Inflammatory macrophage treated with lipopolysaccharide for 4 hours (primary cell): Measurements from ENCODE around the gene SNAPIN.
"Not testable (repeated sequence)": the region's sequence is repeated elsewhere in the genome, so short reads cannot be mapped to it uniquely, and the experiment has no call there.

Experiments used
- DNase-seq: peaks from one replicate; pipeline ENCODE4 v3.0.0-alpha.2; 2020

Gene SNAPIN

GRCh38 chr1:153649137-153649862 is 9.2 kb upstream of the SNAPIN start:
- no peak for DNase-seq

GRCh38 chr1:153649863-153650235 is 8.7 kb upstream of the SNAPIN start:
- DNase-seq = no peak

DNA sequence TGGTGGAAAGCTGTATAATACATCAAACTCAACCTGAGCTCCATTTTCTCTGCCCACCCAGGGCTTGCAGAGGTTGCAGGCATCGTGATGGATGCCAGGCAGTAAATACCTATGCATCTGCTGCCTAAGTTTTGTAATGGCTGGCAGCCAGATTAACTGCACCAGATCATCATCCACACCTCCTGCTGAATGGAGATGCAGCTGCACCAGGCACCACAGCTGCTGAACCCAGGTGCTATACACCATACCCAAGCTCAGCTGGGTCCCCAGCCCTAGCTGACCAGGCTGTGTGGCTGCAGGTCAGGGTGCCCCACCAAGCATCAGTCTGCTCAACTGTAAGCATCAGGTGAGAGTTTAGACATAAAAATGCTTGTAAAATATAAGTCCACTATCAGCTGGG is 6.7 kb upstream of the SNAPIN start:
- DNase-seq = no peak

- peak; percentile 67 for DNase-seq
Observed at GRCh38 chr1:153652805-153653500, 5.5 kb upstream of the SNAPIN start.

DNA sequence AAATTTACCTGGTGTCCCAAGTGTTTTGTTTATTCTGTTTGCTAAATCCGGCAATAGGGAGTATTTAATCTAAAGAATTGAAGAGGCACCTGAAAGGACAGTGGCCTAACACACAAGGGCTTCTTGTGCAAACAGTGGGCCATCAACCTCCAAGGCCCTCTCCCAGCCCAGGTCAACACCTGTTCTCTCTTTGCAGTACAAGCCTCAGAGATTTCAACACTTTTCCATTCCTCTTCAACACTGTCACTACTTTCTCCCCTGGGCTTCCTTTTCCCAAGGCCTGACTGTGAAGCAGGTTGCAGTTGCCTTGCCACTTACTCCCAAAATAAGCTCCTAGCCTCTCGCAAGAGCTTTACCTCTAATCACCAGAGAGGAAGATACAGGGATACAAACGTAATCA is 3.2 kb upstream of the SNAPIN start:
- DNase-seq = no peak

- no peak for DNase-seq
Observed at GRCh38 chr1:153659175-153659534, 652 bp downstream of the SNAPIN start.

- no peak for DNase-seq
Observed at GRCh38 chr1:153659656-153660055, 1.2 kb downstream of the SNAPIN start.

DNA sequence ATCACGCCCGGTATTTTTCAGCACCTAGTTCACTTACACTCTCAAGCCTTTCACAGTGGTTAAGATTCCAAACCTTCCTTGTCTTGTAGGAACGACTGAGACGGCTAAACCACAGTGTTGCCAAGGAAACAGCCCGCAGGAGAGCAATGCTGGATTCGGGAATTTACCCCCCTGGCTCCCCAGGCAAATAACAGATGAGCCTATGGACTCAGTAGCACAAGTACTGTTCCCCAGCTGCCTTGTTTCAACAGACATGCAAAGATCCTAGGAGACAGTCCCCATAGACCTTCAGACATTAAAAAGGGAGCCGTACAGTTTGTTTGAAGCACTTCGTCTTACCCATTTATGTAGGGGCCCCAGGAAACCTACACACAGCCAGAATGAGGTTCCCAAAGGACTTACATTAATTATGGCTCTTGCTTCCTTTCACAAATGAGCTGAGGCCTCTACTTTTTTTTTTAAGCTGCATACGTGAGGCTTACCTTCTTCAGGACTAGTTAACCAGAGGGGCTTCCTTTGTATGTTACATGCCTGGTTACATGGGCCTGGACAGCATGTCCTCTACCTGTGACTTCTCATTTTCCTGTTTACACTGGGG is 2.7 kb downstream of the SNAPIN start:
- DNase-seq = no peak

DNA sequence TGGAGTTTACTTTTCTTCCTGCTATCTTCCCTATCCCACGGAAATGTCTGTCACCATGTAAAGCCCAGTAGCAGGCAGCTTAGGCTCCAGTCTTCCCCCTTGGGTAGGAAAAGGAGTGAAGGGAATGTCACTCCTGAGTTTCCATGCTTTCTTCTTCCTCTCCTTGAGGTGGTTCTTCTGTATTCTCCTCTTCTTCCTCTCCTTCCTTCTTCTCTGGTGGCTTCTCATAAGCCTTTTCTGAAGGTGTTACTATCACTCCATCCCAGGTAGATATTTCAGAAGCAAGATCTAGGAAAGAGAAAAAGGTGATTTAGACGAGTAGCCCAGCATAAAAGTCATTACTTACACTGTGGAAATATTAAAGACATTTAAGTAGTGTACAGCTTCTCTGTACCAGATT is 3.8 kb downstream of the SNAPIN start:
- no peak for DNase-seq

DNA sequence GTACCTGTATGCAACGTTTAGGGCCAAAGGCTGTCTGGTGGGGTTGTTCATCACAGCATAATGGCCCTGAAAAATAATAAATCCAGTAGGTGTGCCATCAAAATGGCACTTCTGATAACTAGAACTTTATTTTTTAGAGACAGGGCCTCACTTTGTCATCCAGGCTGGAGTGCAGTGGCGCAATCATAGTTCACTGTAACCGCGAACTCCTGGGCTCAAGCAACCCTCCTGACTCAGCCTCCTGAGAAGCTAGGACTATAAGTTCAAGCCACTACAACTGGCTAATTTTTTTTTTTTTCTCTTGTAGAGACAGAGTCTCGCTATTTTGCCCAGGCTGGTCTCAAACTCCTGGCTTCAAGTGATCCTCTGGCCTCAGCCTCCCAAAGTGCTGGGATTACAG is 4.7 kb downstream of the SNAPIN start:
- no peak for DNase-seq

GRCh38 chr1:153667439-153667838 is 8.9 kb downstream of the SNAPIN start:
- DNase-seq = no peak

DNA sequence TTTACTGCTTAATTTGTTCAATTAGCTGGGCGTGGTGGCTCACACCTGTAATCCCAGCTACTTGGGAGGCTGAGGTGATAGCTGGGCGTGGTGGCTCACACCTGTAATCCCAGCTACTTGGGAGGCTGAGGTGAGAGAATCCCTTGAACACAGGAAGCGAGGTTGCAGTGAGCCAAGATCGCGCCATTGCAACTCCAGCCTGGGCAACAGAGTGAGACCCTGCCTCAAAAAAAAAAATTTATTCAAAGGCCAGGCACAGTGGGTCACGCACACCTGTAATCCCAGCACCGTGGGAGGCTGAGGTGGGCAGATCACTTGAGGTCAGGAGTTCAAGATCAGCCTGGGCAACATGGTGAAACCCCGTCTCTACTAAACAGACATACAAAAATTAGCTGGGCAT is 10.2 kb downstream of the SNAPIN start:
- not testable (repeated sequence) for DNase-seq

DNA sequence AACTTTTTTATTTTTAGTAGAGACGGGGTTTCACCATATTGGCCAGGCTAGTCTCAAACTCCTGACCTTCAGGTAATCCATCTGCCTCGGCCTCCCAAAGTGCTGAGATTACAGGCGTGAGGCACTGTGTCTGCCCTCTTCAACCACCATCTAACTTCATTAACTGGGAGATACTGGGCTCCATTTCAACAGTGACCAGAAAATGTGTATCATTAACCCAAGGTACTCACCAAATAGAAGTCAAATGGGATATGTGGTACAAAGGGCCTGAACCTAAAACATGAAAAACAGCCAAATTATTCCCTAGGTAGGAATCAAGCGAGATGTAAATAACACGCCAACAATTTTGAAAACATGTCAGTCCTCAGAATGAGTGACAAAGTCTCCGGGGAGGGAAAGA is 11.1 kb downstream of the SNAPIN start:
- DNase-seq = no peak

DNA sequence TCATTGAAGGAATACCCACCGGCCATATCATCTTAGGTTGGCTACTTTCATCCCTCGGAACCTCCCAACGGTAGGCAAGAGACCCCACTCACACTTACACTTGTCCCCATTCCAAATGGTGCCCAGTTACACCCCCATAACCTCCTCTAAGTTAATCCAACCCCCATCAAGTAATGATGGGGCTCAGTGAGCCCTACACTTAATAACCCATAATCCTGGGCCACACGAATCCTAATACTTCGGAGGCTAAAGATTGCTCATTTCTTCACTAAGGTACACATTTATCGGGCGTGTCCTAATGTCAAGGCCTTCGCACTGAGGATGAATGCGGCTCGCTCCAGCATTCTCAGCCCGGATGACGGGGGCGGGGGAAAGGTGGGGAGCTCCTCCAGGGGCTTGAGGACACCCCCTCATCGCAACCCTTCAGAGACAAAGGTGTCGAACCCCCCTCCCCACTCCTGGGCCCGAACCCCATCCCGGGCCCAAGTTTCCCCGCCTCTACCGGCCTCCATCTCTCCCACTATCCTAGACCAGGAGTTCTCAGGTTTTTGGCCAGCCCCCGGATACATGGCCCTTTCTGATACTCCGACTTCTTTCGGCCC is 11.9 kb downstream of the SNAPIN start:
- DNase-seq = no peak

DNA sequence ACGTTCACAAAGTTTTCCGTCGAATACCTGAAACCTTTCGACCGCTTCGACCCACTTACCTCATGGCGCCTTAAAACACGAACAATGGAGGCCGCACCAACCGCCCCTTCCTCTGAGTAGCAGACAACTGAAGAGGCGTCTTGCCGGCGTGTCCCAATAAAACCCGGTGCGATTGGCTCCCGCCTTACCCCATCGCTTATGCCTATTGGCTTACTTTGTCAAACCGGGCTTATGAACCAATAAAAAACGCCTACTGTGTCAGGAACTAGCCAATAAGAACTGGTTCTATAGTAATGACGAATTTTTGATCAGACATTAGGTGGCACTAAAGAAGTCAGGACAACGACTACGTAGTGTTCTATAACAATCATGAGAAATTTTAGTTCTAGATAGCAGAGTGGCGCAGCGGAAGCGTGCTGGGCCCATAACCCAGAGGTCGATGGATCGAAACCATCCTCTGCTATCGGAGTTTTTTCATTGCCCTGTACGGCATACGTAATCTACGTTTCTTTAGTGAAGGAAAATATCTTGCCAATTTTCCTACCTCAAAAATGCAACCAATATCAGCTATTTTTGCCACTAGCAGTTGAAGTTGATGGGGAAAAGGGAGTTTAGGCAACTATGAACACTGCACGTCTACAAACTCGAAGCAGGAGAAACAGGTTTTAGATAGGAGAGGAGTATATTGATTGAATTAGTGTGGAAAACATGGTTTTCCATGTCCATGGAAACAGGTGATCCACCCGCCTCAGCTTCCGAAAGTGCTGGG is 12.5 kb downstream of the SNAPIN start, which contains the start of gene ILF2:
TSS of gene ILF2 (minus strand) at position 135 of the 769 bp plus-strand sequence. CDS start at position 64, 71 bp downstream.
- peak; percentile 100 for DNase-seq

- peak; percentile 36 for DNase-seq
Observed at GRCh38 chr1:153671628-153672353, 13.3 kb downstream of the SNAPIN start.

DNA sequence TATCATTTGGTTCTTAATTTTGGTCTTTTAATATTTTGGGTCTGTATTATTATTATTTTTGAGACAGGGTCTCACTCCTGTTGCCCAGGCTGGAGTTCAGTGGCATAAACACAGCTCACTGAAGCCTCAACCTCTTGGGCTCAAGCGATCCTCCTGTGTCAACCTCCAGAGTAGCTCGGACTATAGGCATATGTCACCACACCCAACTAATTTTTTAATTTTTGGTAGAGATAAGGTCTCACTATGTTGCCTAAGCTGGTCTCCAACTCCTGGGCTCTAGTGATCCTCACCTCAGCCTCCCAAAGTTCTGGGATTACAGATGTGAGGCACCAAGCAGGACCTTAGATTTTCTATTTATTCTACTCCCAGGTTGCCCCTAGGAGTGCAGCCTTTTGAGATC is 15.0 kb downstream of the SNAPIN start:
- DNase-seq = no peak

GRCh38 chr1:153677718-153678518 is 19.4 kb downstream of the SNAPIN start:
- peak; percentile 61 for DNase-seq

GRCh38 chr1:153678519-153679336 is 20.2 kb downstream of the SNAPIN start, which contains the start of gene NPR1:
TSS of gene NPR1 (plus strand) at chr1:153678688. CDS start at chr1:153679109, 421 bp downstream.
- no peak for DNase-seq
